HepG2 (cell line): ENCODE measurements around the gene RNF114. TPM values are rescaled to one million over a fixed set of nuclear protein-coding genes. Genes with fewer than 3 reads are reported as not detected.
A peak's percentile ranks its signal among the peaks of the same experiment; 100 is the strongest.

Experiments used
- BRD4 ChIP-seq: sonication (generic); formaldehyde crosslinking; IDR thresholded peaks from 2 replicates; pipeline ENCODE4 v1.4.0; 2020; ENCODE audit warnings: missing genetic modification reagents
- FOSL2 ChIP-seq: sonication (generic); formaldehyde crosslinking; IDR thresholded peaks from 2 replicates; pipeline ENCODE4 v1.4.0; 2020; ENCODE audit warnings: missing genetic modification reagents
- FOXC1 ChIP-seq: sonication (generic); formaldehyde crosslinking; IDR thresholded peaks from 2 replicates; pipeline ENCODE4 v1.8.0; 2022; ENCODE audit warnings: mild to moderate bottlenecking, missing genetic modification reagents, borderline replicate concordance
- GABPB1 ChIP-seq: IDR thresholded peaks from 2 replicates; pipeline ENCODE4 v1.6.1; 2016; ENCODE audit warnings: mild to moderate bottlenecking, missing genetic modification reagents, moderate library complexity, missing compliant biosample characterization
- HDAC1 ChIP-seq: sonication (generic); formaldehyde crosslinking; IDR thresholded peaks from 2 replicates; pipeline ENCODE4 v1.5.1; 2020; ENCODE audit warnings: mild to moderate bottlenecking, missing genetic modification reagents
- KAT2B ChIP-seq: fragments of 150-350 bp; IDR thresholded peaks from 2 replicates; pipeline ENCODE4 v1.6.1; 2014; ENCODE audit warnings: low read depth, low read length, borderline replicate concordance
- KDM6A ChIP-seq: IDR thresholded peaks from 2 replicates; pipeline ENCODE4 v1.6.1; 2016; ENCODE audit warnings: low read depth
- MTA3 ChIP-seq: sonication (generic); formaldehyde crosslinking; IDR thresholded peaks from 2 replicates; pipeline ENCODE4 v1.4.0; 2020; ENCODE audit warnings: missing genetic modification reagents
- NAIF1 ChIP-seq: sonication (generic); formaldehyde crosslinking; IDR thresholded peaks from 2 replicates; pipeline ENCODE4 v1.5.0; 2020; ENCODE audit warnings: mild to moderate bottlenecking, missing genetic modification reagents, borderline replicate concordance
- NBN ChIP-seq: fragments of 450-650 bp; conservative IDR thresholded peaks from 2 replicates; pipeline ENCODE4 v1.6.1; 2017
- POLR2AphosphoS5 ChIP-seq: IDR thresholded peaks from 2 replicates; pipeline ENCODE4 v1.6.1; 2012; ENCODE audit warnings: low read depth, low read length
- YEATS2 ChIP-seq: sonication (generic); formaldehyde crosslinking; IDR thresholded peaks from 2 replicates; pipeline ENCODE4 v1.4.0; 2020; ENCODE audit warnings: missing genetic modification reagents, borderline replicate concordance
- ZBTB39 ChIP-seq: sonication (generic); formaldehyde crosslinking; IDR thresholded peaks from 2 replicates; pipeline ENCODE4 v1.5.0; 2020; ENCODE audit warnings: missing genetic modification reagents
- ZNF235 ChIP-seq: sonication (generic); formaldehyde crosslinking; IDR thresholded peaks from 2 replicates; pipeline ENCODE4 v1.8.1; 2023; ENCODE audit warnings: mild to moderate bottlenecking, missing genetic modification reagents, borderline replicate concordance
- ZNF333 ChIP-seq: sonication (generic); formaldehyde crosslinking; IDR thresholded peaks from 2 replicates; pipeline ENCODE4 v1.4.0; 2020; ENCODE audit warnings: mild to moderate bottlenecking, missing genetic modification reagents, borderline replicate concordance
- ZNF350 ChIP-seq: sonication (generic); formaldehyde crosslinking; IDR thresholded peaks from 2 replicates; pipeline ENCODE4 v1.4.0; 2020; ENCODE audit warnings: mild to moderate bottlenecking, low read depth, missing genetic modification reagents, borderline replicate concordance
- ZNF446 ChIP-seq: sonication (generic); formaldehyde crosslinking; IDR thresholded peaks from 2 replicates; pipeline ENCODE4 v1.5.0; 2020; ENCODE audit warnings: mild to moderate bottlenecking, missing genetic modification reagents
- ZNF556 ChIP-seq: sonication (generic); formaldehyde crosslinking; IDR thresholded peaks from 2 replicates; pipeline ENCODE4 v1.4.0; 2020; ENCODE audit warnings: mild to moderate bottlenecking, missing genetic modification reagents, borderline replicate concordance
- ZNF614 ChIP-seq: IDR thresholded peaks from 2 replicates; pipeline ENCODE4 v1.6.1; 2018; ENCODE audit warnings: missing biosample characterization, missing genetic modification reagents, inconsistent platforms, borderline replicate concordance
- ZNF619 ChIP-seq: sonication (generic); formaldehyde crosslinking; IDR thresholded peaks from 2 replicates; pipeline ENCODE4 v1.4.0; 2020; ENCODE audit warnings: mild to moderate bottlenecking, missing genetic modification reagents
- ZNF776 ChIP-seq: sonication (generic); formaldehyde crosslinking; IDR thresholded peaks from 2 replicates; pipeline ENCODE4 v1.4.0; 2020; ENCODE audit warnings: mild to moderate bottlenecking, missing genetic modification reagents
- polyA plus RNA-seq, 8 experiments: library from polyadenylated mRNA; depleted of rRNA in 3 of 8; stranded (reverse) in 7 of 8; unstranded in 1 of 8; fragments of >200 nt; fragmentation: Illumina TruSeq in 4 of 8; extraction: Trizol in 4 of 8; gene quantifications; 2 replicates each; pipeline versions ENCODE4 v1.2.1 to v1.2.3, GENCODE V29; 2011 to 2016; ENCODE audit warnings: low read depth in 4 of 8, missing spikeins in 1 of 8, mixed read lengths in 1 of 8; ENCODE audit not compliant: insufficient read depth in 1 of 8
- total RNA-seq, 5 experiments: library from RNA; depleted of rRNA; stranded (reverse); fragments of >200 nt; fragmentation: Illumina TruSeq; extraction: Trizol; gene quantifications; 2 replicates each; pipeline ENCODE4 v1.2.3, GENCODE V29; 2016; ENCODE audit warnings: low read depth in 1 of 5
- TF ChIP-seq, protein P1 (sequence below): IDR thresholded peaks from 2 replicates; pipeline ENCODE4 v1.6.1; 2016; ENCODE audit warnings: missing biosample characterization, missing genetic modification reagents, low read depth
- TF ChIP-seq, protein P2 (sequence below): sonication (generic); formaldehyde crosslinking; IDR thresholded peaks from 2 replicates; pipeline ENCODE4 v1.4.0; 2020; ENCODE audit warnings: missing genetic modification reagents
- TF ChIP-seq, protein P3 (sequence below): sonication (generic); formaldehyde crosslinking; IDR thresholded peaks from 2 replicates; pipeline ENCODE4 v1.4.0; 2020; ENCODE audit warnings: missing genetic modification reagents, low read depth, mild to moderate bottlenecking, borderline replicate concordance

Gene RNF114
- total and polyA plus RNA-seq, 2 of the 13 experiments (the other 11 are each of a cell fraction or from before 2014, with no cell fraction given), result 119 to 126 TPM

DNA sequence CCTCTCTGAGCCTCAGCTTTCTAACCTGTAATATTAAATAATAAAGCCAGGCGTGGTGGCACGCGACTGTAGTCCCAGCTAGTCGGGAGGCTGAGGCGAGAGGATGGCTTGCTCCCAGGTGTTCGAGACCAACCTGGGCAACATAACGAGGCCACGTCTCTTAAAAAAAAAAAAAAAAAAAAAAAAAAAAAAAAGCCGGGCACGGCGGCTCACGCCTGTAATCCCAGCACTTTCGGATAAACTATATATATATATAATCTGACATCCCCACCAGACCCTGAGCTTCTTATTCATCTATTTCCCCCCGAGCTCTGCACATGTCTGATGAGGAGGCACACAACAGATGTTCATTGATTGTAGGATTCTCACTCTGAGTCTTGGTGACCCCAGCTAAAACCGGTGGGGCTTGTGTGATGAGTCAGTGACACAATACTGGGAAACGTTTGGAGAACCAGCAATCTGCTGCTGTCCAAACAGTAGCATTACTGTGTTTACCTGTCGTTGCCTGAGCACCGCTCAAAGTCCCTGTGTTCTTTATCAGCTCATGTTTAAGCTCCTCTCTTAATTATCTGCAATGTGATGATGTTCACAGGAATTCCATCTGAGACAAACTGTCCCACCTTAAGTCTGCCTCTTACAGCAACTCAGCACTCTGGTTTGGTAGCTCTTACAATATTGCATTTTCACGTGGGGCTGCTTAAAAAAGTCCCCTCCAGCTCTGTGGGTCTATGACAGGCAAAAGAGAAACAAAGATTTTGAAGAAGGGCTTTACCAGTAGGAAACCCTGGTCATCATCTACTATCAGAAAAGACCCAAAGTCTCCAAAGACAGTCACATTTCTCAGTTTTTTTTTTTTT, 19.8 kb upstream of the RNF114 start (continued):
- no peak for TF ChIP-seq ZBTB39 (CRISPR knock-in tag)
- TF ChIP-seq, protein P1, sequence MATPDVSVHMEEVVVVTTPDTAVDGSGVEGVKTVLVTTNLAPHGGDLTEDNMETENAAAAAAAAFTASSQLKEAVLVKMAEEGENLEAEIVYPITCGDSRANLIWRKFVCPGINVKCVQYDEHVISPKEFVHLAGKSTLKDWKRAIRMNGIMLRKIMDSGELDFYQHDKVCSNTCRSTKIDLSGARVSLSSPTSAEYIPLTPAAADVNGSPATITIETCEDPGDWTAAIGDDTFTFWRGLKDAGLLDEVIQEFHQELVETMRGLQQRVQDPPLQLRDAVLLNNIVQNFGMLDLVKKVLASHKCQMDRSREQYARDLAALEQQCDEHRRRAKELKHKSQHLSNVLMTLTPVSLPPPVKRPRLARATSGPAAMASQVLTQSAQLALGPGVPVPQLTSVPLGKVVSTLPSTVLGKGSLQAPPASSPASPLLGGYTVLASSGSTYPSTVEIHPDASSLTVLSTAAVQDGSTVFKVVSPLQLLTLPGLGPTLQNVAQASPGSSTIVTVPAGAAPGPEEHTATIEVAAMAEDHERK (CRISPR knock-in tag), result no peak
- no peak for TF ChIP-seq ZNF776 (CRISPR knock-in tag)
- TF ChIP-seq ZNF235 (CRISPR knock-in tag), result no peak
- peak; percentile 20; the same call in 1 of the 2 replicates for TF ChIP-seq YEATS2
- no peak for TF ChIP-seq NBN
- TF ChIP-seq BRD4 (CRISPR knock-in tag), result 0 out of 2 replicates have a peak, but pooled peaks have one; percentile 61
- TF ChIP-seq, protein P2, sequence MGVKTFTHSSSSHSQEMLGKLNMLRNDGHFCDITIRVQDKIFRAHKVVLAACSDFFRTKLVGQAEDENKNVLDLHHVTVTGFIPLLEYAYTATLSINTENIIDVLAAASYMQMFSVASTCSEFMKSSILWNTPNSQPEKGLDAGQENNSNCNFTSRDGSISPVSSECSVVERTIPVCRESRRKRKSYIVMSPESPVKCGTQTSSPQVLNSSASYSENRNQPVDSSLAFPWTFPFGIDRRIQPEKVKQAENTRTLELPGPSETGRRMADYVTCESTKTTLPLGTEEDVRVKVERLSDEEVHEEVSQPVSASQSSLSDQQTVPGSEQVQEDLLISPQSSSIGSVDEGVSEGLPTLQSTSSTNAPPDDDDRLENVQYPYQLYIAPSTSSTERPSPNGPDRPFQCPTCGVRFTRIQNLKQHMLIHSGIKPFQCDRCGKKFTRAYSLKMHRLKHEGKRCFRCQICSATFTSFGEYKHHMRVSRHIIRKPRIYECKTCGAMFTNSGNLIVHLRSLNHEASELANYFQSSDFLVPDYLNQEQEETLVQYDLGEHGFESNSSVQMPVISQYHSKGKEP (CRISPR knock-in tag), result no peak
- TF ChIP-seq NAIF1 (CRISPR knock-in tag), result no peak; the same call in none of the 2 replicates
- TF ChIP-seq FOXC1 (CRISPR knock-in tag), result no peak; the same call in 1 of the 2 replicates
- TF ChIP-seq, protein P3, sequence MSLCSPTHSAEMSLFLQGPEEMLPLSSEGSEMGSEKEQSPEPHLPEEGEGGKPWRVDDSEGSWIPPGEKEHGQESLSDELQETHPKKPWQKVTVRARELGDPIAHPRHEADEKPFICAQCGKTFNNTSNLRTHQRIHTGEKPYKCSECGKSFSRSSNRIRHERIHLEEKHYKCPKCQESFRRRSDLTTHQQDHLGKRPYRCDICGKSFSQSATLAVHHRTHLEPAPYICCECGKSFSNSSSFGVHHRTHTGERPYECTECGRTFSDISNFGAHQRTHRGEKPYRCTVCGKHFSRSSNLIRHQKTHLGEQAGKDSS (CRISPR knock-in tag), result peak; percentile 20; the same call in 1 of the 2 replicates
- peak; percentile 65; the same call in 1 of the 2 replicates for TF ChIP-seq HDAC1
- peak; percentile 99 for TF ChIP-seq KDM6A (CRISPR knock-in tag)
- no peak for TF ChIP-seq ZNF446 (CRISPR knock-in tag)
- TF ChIP-seq ZNF614 (CRISPR knock-in tag), result peak; percentile 99
- peak; percentile 99 for TF ChIP-seq FOSL2 (CRISPR knock-in tag)
- peak; percentile 10; the same call in 1 of the 2 replicates for TF ChIP-seq ZNF350 (CRISPR knock-in tag)
- TF ChIP-seq POLR2AphosphoS5, result peak; percentile 70
- TF ChIP-seq KAT2B, result 0 out of 2 replicates have a peak, but pooled peaks have one; percentile 15
- TF ChIP-seq ZNF619 (CRISPR knock-in tag), result peak; percentile 77; the same call in 1 of the 2 replicates
- TF ChIP-seq GABPB1 (CRISPR knock-in tag), result no peak; the same call in 1 of the 2 replicates
- TF ChIP-seq MTA3 (CRISPR knock-in tag), result no peak
- no peak for TF ChIP-seq ZNF333 (CRISPR knock-in tag)
- no peak; the same call in 1 of the 2 replicates for TF ChIP-seq ZNF556 (CRISPR knock-in tag)
